ENCODE results near the gene RTL5.

The RTL5 gene

DNA sequence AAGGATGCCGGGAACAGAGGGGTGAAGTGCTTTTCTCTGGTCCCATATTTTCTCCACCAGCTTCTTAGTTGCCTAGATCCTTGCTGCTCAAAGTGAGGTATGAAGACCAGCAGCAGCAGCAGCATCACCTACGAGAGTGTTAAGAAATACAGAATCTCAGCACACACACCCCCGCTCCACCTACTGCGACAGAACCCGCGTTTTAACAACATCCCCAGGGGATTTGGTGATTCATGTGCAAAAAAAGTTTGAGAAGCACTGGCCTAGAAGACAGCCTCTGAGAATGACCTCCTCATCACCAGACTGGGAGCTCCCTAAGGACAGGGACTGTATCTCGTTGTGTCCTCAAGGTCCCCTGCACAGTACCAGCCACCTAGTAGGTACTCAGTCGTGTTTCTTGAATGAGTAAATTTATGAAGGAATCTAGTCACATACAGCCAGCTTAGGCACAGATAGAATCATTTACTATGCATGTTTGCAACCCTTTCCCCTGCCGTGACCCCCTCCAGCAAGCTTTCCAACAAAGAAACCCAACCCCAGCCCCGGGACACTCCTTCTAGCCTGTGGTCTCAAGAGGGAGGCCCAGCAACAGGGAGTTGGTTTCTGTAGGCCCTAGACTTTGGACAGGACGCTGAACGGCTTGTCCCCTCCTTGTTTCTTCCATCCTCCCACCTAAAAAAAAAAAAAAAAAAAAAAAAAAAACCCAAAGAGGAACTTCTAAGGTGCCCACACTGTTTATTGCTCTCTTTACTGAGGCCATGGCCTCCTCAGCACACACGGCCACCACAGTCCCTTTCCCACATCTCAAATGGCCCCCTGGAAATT, 21.5 kb downstream of the RTL5 start:
- DNase-seq (ENCODE audit: low read depth in 2 of 2): no peak

DNA sequence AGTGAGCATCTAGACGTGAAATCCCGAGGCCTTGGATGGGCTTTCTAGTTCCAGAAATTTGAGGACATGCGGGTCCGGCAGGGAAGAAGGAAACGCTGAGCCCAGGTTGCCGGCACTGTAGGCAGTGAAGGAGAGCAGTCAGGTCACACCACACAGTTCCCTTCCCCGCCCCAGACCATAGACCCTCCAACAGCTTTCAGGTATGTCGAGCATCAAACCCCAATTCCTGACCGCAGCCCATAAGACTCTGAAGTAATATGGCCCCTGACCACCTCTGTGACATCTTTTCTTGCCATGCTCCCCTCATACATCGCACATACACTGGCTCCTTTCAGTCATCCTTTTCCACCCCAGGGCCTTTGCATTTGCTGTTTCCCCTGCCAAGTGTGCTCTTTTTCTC, 23.0 kb downstream of the RTL5 start:
- DNase-seq (ENCODE audit: low read depth in 2 of 2): no peak

- DNase-seq (ENCODE audit: low read depth in 2 of 2): no peak
These were observed 23.7 kb downstream of the RTL5 start for GRCh38 chrX:72107841-72108595.

- no peak for DNase-seq (ENCODE audit: low read depth in 2 of 2)
These were observed 24.4 kb downstream of the RTL5 start for GRCh38 chrX:72107320-72107719.

DNA sequence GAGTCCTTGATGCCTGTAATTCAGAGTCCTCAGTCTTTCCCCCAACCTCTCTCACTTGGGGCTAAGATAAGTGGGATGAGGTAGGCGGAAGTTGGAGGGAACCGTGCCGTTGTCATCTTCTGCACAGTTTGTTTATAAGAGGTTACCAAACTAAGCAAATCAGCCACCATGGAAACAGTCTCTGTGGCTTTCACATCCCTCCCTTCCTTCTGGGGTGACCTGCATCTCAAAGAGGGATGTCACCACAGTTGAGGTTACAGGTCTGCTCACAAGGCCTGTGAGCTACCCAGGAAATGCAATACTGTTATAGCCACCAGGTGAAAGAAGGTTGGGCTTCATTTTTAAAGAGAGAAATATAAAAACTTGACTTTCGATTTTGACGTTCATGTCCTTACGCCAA, 26.3 kb downstream of the RTL5 start:
- DNase-seq (ENCODE audit: low read depth in 2 of 2): peak in 1 of 2 donors; percentile 20

DNA sequence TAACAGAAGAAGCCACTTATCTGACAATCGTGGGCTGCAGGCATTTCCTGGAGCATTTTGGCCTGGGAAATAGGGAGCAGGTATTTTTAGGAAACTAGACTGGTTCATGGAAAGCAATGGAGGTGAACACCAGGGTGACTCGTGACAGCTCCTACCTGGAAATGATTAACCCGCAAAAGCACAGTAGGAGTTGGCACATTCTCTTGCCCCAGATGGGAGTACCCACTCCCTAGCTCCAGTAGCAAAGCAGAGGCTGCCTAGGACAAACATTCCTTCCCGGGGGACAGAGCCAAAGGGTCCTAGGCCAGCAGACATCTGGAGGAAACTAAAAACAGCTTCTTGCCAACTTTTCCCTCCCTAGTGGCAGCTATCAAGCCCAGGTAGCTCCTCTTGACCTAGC, 29.0 kb downstream of the RTL5 start:
- DNase-seq (ENCODE audit: low read depth in 2 of 2): no peak

GRCh38 chrX:72102126-72102525, 29.6 kb downstream of the RTL5 start:
- no peak for DNase-seq (ENCODE audit: low read depth in 2 of 2)

DNA sequence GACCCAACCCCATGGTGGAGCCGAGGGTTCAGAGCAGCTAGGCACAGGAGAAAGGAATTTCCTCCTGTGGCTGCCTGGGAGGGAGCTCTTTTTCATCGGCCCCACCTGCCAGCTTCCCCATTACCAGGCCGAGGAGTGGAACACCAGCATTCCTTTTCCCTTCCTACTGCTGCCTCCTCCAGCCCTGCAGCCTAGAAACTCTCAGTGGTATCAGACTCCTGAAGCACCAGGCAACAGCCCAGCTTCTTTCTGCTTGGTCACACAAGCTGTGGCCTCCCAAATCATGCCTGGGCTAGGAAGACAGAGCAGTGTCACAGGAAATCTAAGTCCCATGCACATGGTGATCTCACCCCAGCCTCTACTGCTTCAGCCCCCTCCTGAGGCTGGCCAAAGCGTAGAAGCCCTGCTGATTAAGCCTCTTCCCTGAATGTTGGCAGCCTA, 30.1 kb downstream of the RTL5 start:
- DNase-seq (ENCODE audit: low read depth in 2 of 2): no peak

DNA sequence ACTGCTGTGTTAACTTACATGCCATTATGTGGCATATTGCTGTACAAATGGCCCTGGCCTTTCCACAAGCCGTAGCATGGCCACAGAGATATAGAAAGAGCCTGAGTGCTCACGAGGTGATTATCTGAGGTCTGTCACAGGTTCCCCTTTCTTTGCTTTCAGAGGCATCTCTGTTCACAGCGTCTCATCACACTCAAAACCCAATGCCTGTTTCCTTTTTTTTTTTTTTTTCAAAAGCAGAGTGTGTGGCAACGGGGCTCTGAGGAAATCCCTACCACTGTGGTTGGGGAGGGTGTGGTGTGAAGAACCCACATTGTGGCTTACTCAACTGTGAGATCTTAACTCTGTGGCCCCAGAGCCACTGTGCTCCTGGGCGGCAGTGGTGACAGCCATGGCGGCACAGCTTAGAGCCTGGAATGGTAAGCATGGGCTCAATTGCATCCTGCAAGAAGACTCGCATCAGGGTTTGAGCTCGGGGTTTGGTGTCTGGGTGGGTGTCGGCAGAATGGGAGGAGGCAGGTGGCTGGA, 30.8 kb downstream of the RTL5 start:
- peak; percentile 48 to 63 for DNase-seq (ENCODE audit: low read depth in 2 of 2)

- DNase-seq (ENCODE audit: low read depth in 2 of 2): no peak
These were observed 31.5 kb downstream of the RTL5 start for GRCh38 chrX:72100051-72100755.

- no peak for DNase-seq (ENCODE audit: low read depth in 2 of 2)
These were observed 34.6 kb downstream of the RTL5 start for GRCh38 chrX:72097098-72097497.

- no peak for DNase-seq (ENCODE audit: low read depth in 2 of 2)
These were observed 36.3 kb downstream of the RTL5 start for GRCh38 chrX:72095370-72095769.

GRCh38 chrX:72094894-72095293, 36.8 kb downstream of the RTL5 start:
- peak; percentile 13 to 41 for DNase-seq (ENCODE audit: low read depth in 2 of 2)

DNA sequence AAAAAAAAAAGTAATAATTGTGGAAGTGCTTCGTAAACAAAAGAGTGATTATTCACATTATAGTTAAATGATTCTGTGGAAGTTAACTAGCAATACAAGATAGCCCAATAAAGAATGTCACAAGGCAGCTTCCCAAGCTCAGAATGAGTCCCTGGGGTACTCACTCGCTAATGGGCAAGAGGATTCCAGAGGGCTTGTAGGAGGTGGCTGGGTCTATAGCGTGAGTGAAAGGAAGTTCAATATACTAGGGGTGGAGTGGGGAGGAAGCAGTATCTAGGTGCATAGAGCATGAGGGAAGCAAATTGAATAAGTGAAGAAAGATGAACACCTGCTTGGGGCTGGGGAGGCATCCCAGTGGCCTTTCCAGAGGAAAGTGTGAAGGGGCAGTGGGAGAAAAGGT, 42.5 kb downstream of the RTL5 start:
- DNase-seq (ENCODE audit: low read depth in 2 of 2): no peak

- DNase-seq (ENCODE audit: low read depth in 2 of 2): no peak
These were observed 43.0 kb downstream of the RTL5 start for GRCh38 chrX:72088761-72089160.

GRCh38 chrX:72086995-72087394, 44.7 kb downstream of the RTL5 start:
- DNase-seq (ENCODE audit: low read depth in 2 of 2): no peak

GRCh38 chrX:72084114-72084513, 47.6 kb downstream of the RTL5 start:
- DNase-seq (ENCODE audit: low read depth in 2 of 2): no peak

DNA sequence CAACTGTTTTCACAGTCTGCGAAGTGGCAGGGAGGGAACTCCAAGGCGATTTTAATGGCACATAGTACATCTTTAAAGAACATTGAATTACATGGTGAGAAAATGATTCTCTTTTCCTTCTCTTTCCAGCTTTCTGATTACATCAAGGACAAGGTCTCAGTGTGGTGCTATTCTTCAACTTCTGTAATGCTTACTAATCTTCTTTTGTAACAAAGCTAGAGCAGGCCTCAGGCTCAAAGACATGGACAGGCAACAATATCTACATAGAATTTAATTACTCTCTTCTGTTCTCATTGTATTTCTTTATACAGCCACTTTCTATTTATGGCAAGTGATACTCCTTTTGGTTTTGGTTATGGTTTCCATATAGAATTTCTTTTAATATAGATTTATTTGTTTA, 48.4 kb downstream of the RTL5 start:
- DNase-seq (ENCODE audit: low read depth in 2 of 2): no peak

DNA sequence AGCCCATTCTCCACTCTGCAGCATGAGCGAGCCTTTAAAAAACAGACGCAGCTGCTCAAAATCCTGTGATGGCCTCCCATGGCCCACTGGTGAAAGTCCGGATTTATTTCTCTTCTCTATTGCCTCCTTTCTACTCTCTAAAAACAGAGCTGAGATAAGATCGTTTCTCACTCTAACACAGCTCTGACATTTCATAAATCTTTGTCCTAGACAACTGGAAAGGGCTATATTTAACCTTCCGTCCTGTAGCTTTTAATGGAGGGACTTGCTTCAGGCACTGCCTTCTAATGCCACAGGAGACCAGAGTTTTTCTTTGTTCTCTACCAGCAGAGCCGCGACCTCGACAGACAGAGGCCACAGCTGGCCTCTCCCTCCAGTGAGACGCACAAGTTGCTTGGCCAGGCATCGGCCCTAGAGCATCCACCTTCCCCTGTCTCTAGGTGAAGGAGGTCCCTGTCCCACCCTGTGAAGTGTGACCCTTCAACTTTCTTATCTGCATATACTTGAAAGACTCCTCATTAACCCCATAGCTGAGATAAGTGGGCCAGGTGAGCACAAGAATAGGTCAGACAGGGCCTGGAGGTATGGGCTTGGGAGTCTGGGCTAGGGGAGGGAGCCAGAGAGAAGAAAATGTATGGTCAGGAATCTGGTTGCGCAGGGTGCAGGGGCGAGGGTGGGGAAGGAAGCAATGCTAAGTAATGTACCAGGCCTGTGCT, 50.0 kb downstream of the RTL5 start:
- DNase-seq (ENCODE audit: low read depth in 2 of 2): no peak

GRCh38 chrX:72080800-72081199, 50.9 kb downstream of the RTL5 start:
- DNase-seq (ENCODE audit: low read depth in 2 of 2): no peak

- no peak for DNase-seq (ENCODE audit: low read depth in 2 of 2)
These were observed 51.6 kb downstream of the RTL5 start for GRCh38 chrX:72080150-72080549.

GRCh38 chrX:72079607-72080006, 52.1 kb downstream of the RTL5 start:
- DNase-seq (ENCODE audit: low read depth in 2 of 2): no peak

All from stimulated activated CD8-positive, alpha-beta memory T cell treated with anti-CD3 and anti-CD28 coated beads, Interleukin-7, amount 100 ng/mL, for 4 hours (primary cell).